Testis (tissue), 5 donors: ENCODE results near the gene MCM5. TPM values are rescaled to one million over a fixed set of nuclear protein-coding genes. Genes with fewer than 3 reads are reported as not detected.

Source experiments
- DNase-seq: peaks from one replicate; pipeline ENCODE4 v3.0.0-alpha.2; 2019
- H3K27ac ChIP-seq, 2 donors: fragments of 200-600 bp; sonication (generic); one replicate each; pipeline ENCODE4 v1.5.1; 2019
- H3K27me3 ChIP-seq: fragments of 200-600 bp; sonication (generic); one replicate; pipeline ENCODE4 v1.5.1; 2019
- H3K36me3 ChIP-seq: fragments of 200-600 bp; sonication (generic); one replicate; pipeline ENCODE4 v1.5.1; 2017; ENCODE audit warnings: low read depth; ENCODE audit errors: missing control alignments
- H3K4me1 ChIP-seq: fragments of 200-600 bp; sonication (generic); one replicate; pipeline ENCODE4 v1.5.1; 2019
- H3K4me3 ChIP-seq, 2 donors: fragments of 200-600 bp; sonication (generic); one replicate each; pipeline ENCODE4 v1.5.1; 2017 to 2019
- H3K9me3 ChIP-seq: fragments of 200-600 bp; sonication (generic); one replicate; pipeline ENCODE4 v1.5.1; 2017
- CTCF ChIP-seq, 3 experiments: fragments of 450-650 bp in 2 of 3; fragments of 200-600 bp in 1 of 3; sonication (generic) in 1 of 3; IDR thresholded peaks; one replicate each; pipeline ENCODE4 v1.5.1; 2016 to 2019; ENCODE audit warnings: antibody characterized with exemption in 3 of 3, mild to moderate bottlenecking in 2 of 3, moderate library complexity in 1 of 3
- POLR2A ChIP-seq: fragments of 450-650 bp; IDR thresholded peaks from one replicate; pipeline ENCODE4 v1.6.1; 2017; ENCODE audit warnings: antibody characterized with exemption, mild to moderate bottlenecking, moderate library complexity
- WGBS, 2 donors: methylation state at CpG; one replicate each; pipeline ENCODE4 v1.1.5; 2018; 5-methylcytosine and 5-hydroxymethylcytosine counted together
- intact Hi-C: fragments of 100-400 bp; cut with DNase I; formaldehyde crosslinking; loops from one replicate; pipeline ENCODE4 v1.15.1; 2023; ENCODE audit warnings: low total_unique reads
- long read RNA-seq, 2 donors: transcript quantifications; one replicate each; lab custom pipeline, GENCODE V29; 2026
- polyA plus RNA-seq: library from polyadenylated mRNA; stranded (reverse); fragments of 350-450 nt; fragmentation: Illumina TruSeq; extraction: RNeasy Lipid Tissue Mini Kit (QIAGEN cat#74804); gene quantifications from one replicate; pipeline ENCODE4 v1.2.3, GENCODE V29; 2014; ENCODE audit warnings: low read depth, low replicate concordance; ENCODE audit not compliant: insufficient read depth
- total RNA-seq, 2 donors: library from RNA; depleted of rRNA; stranded (reverse); fragments of >200 nt; gene quantifications; one replicate each; pipeline ENCODE4 v1.2.3, GENCODE V29; 2016

Gene MCM5
- total RNA-seq (10 to 100 TPM; 34.3 to 49.6 TPM), polyA plus RNA-seq (42.1 TPM)
- long read RNA-seq, donor 1, transcript MCM5-201 (17 exons, 3,534 nt), result major isoform, 20 of 27 reads
- long read RNA-seq, donor 1, partial matches to known transcripts, result 7 of 27 reads
- long read RNA-seq, donor 1, other reads (novel, unspliced or antisense), result 0 of 27 reads
- long read RNA-seq, donor 2, transcript MCM5-201 (17 exons, 3,534 nt), result major isoform, 13 of 19 reads
- long read RNA-seq, donor 2, partial matches to known transcripts, result 6 of 19 reads
- long read RNA-seq, donor 2, other reads (novel, unspliced or antisense), result 0 of 19 reads

GRCh38 chr22:35399678-35400500 lies at the start of gene MCM5:
Gene MCM5 (plus strand): TSS chr22:35400140. CDS start chr22:35400439, 299 bp downstream.
- Histone ChIP-seq H3K27me3 (no peaks in the 10 kb centered on the region), H3K36me3 (no peaks in the 10 kb centered on the region), H3K27ac (peak within 1 kb of the TSS; percentile 59 to 83), H3K4me1 (peaks cover 32% of the 10 kb centered on the region), H3K9me3 (no peaks in the 10 kb centered on the region), H3K4me3 (peak within 1 kb of the TSS; percentile 67 to 74)
- DNase-seq, result peak; percentile 99
- TF ChIP-seq POLR2A (no peak), CTCF (IDR thresholded peaks at IDR 0.05) (no peak)
- intact Hi-C loops, result no loop called here
- 2% methylated on average over 43 to 64 of the region's 64 CpGs for WGBS, 2 donors

- peak; percentile 91 to 94 (median 93) for TF ChIP-seq CTCF (IDR thresholded peaks at IDR 0.05)
- TF ChIP-seq POLR2A, result no peak
- H3K27ac ChIP-seq, result peak overlapping the region; percentile 79 to 80
- peak overlapping the region; percentile 46 to 62 for H3K4me3 ChIP-seq
- DNase-seq, result peak; percentile 92
- WGBS, 2 donors, result 0 to 1% methylated on average over 29 to 41 of the region's 47 CpGs
- H3K36me3 ChIP-seq, result no peaks in the 10 kb centered on the region
- no peaks in the 10 kb centered on the region for H3K9me3 ChIP-seq
- intact Hi-C loops, result loop anchor here (10.0 kb wide), 2 partner anchors 84 to 234 kb away; no protein-coding TSS in a partner anchor
- no peaks in the 10 kb centered on the region for H3K27me3 ChIP-seq
- peaks cover 6% of the 10 kb centered on the region for H3K4me1 ChIP-seq
Observed at GRCh38 chr22:35350539-35351503, 49.1 kb upstream of the MCM5 start.

GRCh38 chr22:35352214-35353111 lies 47.5 kb upstream of the MCM5 start:
- H3K4me3 ChIP-seq, result no peak overlapping the region
- no peak overlapping the region for H3K27ac ChIP-seq
- no peaks in the 10 kb centered on the region for H3K36me3 ChIP-seq
- TF ChIP-seq CTCF (IDR thresholded peaks at IDR 0.05) (peak in 1 of 3 experiments; percentile 12), POLR2A (no peak)
- intact Hi-C loops, result loop anchor here (10.0 kb wide), 2 partner anchors 82 to 232 kb away; no protein-coding TSS in a partner anchor
- peak; percentile 52 for DNase-seq
- H3K9me3 ChIP-seq, result no peaks in the 10 kb centered on the region
- WGBS, 2 donors, result 54 to 73% methylated on average over 8 to 19 of the region's 19 CpGs
- no peaks in the 10 kb centered on the region for H3K27me3 ChIP-seq
- peaks cover 6% of the 10 kb centered on the region for H3K4me1 ChIP-seq
